MM.1S (cell line): ENCODE results near the gene TRAF3IP1.

Experiments used
- EZH2phosphoT487 ChIP-seq: fragments of 300-600 bp; sonication (generic); IDR thresholded peaks from 2 replicates; pipeline ENCODE4 v1.6.1; 2018; ENCODE audit warnings: antibody characterized with exemption, low read length
- TF ChIP-seq, protein P1 (sequence below): fragments of 300-600 bp; sonication (generic); IDR thresholded peaks from 2 replicates; pipeline ENCODE4 v1.5.1; 2016; ENCODE audit warnings: antibody characterized with exemption, low read length, mixed read lengths

- TF ChIP-seq, protein P1, sequence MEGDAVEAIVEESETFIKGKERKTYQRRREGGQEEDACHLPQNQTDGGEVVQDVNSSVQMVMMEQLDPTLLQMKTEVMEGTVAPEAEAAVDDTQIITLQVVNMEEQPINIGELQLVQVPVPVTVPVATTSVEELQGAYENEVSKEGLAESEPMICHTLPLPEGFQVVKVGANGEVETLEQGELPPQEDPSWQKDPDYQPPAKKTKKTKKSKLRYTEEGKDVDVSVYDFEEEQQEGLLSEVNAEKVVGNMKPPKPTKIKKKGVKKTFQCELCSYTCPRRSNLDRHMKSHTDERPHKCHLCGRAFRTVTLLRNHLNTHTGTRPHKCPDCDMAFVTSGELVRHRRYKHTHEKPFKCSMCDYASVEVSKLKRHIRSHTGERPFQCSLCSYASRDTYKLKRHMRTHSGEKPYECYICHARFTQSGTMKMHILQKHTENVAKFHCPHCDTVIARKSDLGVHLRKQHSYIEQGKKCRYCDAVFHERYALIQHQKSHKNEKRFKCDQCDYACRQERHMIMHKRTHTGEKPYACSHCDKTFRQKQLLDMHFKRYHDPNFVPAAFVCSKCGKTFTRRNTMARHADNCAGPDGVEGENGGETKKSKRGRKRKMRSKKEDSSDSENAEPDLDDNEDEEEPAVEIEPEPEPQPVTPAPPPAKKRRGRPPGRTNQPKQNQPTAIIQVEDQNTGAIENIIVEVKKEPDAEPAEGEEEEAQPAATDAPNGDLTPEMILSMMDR: no peak
- TF ChIP-seq EZH2phosphoT487: no peak
These were observed 49.3 kb downstream of the TRAF3IP1 start for GRCh38 chr2:238369591-238370040.
